ENCODE data around the gene IL25. TPM values are rescaled to one million over a fixed set of nuclear protein-coding genes. Genes with fewer than 3 reads are reported as not detected.

IL25 gene
- total and polyA plus RNA-seq, 2 of the 13 experiments (the other 11 are each of a cell fraction or from before 2014, with no cell fraction given): not detected

DNA sequence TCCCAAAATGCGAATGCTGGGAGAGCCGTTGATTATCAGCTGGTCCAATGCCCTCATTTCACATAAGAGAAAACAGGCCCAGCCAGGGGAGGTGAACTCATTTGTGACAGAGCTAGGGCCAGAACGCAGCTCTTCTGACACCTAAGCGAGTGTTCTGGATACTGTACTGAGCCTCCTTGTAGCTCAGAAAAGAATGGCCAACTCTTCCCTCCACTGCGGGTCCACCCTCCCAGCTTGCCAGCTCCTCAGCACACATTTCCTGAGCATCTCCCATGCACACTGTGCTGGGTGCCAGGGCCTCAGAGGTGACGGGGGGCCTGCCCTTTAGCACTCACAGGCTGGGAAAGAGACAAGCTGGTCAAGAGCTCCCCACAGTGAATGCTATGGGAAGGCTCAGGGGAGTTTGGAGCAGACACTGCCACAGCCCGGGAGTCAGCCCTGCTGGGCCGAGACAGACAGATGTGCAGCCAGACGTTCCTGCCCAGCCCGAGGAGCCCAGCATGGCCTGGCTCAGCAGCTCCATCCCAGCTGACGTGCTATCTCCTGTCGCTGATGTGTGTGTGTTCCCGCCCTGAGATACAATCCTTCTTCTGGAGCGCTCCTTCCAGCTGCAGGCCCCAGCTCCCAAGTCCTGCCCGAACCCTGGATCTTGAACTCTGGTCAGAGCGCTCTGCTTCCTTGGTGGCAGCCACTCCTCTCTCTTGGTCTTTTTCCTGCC is 7.7 kb downstream of the IL25 start (continued):
- TF ChIP-seq MAF1 (CRISPR knock-in tag; IDR thresholded peaks at IDR 0.05; ENCODE audit: borderline replicate concordance): no peak
- no peak for TF ChIP-seq RELA (CRISPR knock-in tag; IDR thresholded peaks at IDR 0.05)
- no peak for TF ChIP-seq TSC22D2 (CRISPR knock-in tag; IDR thresholded peaks at IDR 0.05; ENCODE audit: borderline replicate concordance)
- TF ChIP-seq HNRNPUL1 (IDR thresholded peaks at IDR 0.05; ENCODE audit: low read depth, low read length): no peak
- TF ChIP-seq, protein P1, sequence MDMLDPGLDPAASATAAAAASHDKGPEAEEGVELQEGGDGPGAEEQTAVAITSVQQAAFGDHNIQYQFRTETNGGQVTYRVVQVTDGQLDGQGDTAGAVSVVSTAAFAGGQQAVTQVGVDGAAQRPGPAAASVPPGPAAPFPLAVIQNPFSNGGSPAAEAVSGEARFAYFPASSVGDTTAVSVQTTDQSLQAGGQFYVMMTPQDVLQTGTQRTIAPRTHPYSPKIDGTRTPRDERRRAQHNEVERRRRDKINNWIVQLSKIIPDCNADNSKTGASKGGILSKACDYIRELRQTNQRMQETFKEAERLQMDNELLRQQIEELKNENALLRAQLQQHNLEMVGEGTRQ (IDR thresholded peaks at IDR 0.05; ENCODE audit: low read depth, low read length): no peak
- TF ChIP-seq, protein P1 (CRISPR knock-in tag; IDR thresholded peaks at IDR 0.05; ENCODE audit: borderline replicate concordance): no peak
- no peak for TF ChIP-seq NR1H2 (CRISPR knock-in tag; IDR thresholded peaks at IDR 0.05; ENCODE audit: borderline replicate concordance, low read depth)
- no peak for TF ChIP-seq SP5 (CRISPR knock-in tag; IDR thresholded peaks at IDR 0.05; ENCODE audit: borderline replicate concordance, low read depth)
- no peak for TF ChIP-seq LCORL (IDR thresholded peaks at IDR 0.05)
- TF ChIP-seq LCORL (CRISPR knock-in tag; IDR thresholded peaks at IDR 0.05): no peak
- TF ChIP-seq, protein P2, sequence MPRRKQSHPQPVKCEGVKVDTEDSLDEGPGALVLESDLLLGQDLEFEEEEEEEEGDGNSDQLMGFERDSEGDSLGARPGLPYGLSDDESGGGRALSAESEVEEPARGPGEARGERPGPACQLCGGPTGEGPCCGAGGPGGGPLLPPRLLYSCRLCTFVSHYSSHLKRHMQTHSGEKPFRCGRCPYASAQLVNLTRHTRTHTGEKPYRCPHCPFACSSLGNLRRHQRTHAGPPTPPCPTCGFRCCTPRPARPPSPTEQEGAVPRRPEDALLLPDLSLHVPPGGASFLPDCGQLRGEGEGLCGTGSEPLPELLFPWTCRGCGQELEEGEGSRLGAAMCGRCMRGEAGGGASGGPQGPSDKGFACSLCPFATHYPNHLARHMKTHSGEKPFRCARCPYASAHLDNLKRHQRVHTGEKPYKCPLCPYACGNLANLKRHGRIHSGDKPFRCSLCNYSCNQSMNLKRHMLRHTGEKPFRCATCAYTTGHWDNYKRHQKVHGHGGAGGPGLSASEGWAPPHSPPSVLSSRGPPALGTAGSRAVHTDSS (CRISPR knock-in tag; conservative IDR thresholded peaks at IDR 0.05): no peak
- no peak for TF ChIP-seq CHD4 (IDR thresholded peaks at IDR 0.05; ENCODE audit: borderline replicate concordance, low read length)
- TF ChIP-seq, protein P3, sequence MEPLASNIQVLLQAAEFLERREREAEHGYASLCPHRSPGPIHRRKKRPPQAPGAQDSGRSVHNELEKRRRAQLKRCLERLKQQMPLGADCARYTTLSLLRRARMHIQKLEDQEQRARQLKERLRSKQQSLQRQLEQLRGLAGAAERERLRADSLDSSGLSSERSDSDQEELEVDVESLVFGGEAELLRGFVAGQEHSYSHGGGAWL (CRISPR knock-in tag; IDR thresholded peaks at IDR 0.05): no peak
- TF ChIP-seq ZNF235 (CRISPR knock-in tag; IDR thresholded peaks at IDR 0.05; ENCODE audit: borderline replicate concordance): no peak
- TF ChIP-seq, protein P4, sequence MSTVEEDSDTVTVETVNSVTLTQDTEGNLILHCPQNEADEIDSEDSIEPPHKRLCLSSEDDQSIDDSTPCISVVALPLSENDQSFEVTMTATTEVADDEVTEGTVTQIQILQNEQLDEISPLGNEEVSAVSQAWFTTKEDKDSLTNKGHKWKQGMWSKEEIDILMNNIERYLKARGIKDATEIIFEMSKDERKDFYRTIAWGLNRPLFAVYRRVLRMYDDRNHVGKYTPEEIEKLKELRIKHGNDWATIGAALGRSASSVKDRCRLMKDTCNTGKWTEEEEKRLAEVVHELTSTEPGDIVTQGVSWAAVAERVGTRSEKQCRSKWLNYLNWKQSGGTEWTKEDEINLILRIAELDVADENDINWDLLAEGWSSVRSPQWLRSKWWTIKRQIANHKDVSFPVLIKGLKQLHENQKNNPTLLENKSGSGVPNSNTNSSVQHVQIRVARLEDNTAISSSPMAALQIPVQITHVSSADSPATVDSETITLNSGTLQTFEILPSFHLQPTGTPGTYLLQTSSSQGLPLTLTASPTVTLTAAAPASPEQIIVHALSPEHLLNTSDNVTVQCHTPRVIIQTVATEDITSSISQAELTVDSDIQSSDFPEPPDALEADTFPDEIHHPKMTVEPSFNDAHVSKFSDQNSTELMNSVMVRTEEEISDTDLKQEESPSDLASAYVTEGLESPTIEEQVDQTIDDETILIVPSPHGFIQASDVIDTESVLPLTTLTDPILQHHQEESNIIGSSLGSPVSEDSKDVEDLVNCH (CRISPR knock-in tag; IDR thresholded peaks at IDR 0.05): no peak
- no peak for TF ChIP-seq CENPT (CRISPR knock-in tag; IDR thresholded peaks at IDR 0.05; ENCODE audit: low read depth)
- no peak for TF ChIP-seq STAT5B (CRISPR knock-in tag; IDR thresholded peaks at IDR 0.05)
- no peak for TF ChIP-seq MBNL3 (CRISPR knock-in tag; conservative IDR thresholded peaks at IDR 0.05)
- TF ChIP-seq MAFF (IDR thresholded peaks at IDR 0.05; ENCODE audit: low read depth, low read length): no peak
- TF ChIP-seq ZNF225 (CRISPR knock-in tag; IDR thresholded peaks at IDR 0.05): 0 out of 2 replicates have a peak, but pooled peaks have one; percentile 7
- no peak for TF ChIP-seq EEA1 (CRISPR knock-in tag; IDR thresholded peaks at IDR 0.05; ENCODE audit: borderline replicate concordance)
- no peak for TF ChIP-seq ZNF792 (CRISPR knock-in tag; IDR thresholded peaks at IDR 0.05)
- no peak for TF ChIP-seq ZBTB38 (CRISPR knock-in tag; IDR thresholded peaks at IDR 0.05)
- no peak for TF ChIP-seq HNRNPH1 (optimal IDR thresholded peaks at IDR 0.05; ENCODE audit: low read depth, low read length)
- no peak for TF ChIP-seq ZNF75D (CRISPR knock-in tag; IDR thresholded peaks at IDR 0.05; ENCODE audit: borderline replicate concordance)
- no peak for TF ChIP-seq ZBTB8A (CRISPR knock-in tag; IDR thresholded peaks at IDR 0.05; ENCODE audit: borderline replicate concordance, low read depth)

All from HepG2 (cell line).